NCI-H460 (cell line): ENCODE data around the gene CAV3. TPM values are rescaled to one million over a fixed set of nuclear protein-coding genes. Genes with fewer than 3 reads are reported as not detected.

Experiments used
- DNase-seq: peaks from one replicate; pipeline ENCODE4 v3.0.0-alpha.2; 2016; ENCODE audit warnings: low read depth; ENCODE audit errors: extremely low read depth
- total RNA-seq: library from RNA; depleted of rRNA; stranded (reverse); fragments of >200 nt; shearing (Covaris generic); gene quantifications from 2 replicates; pipeline ENCODE4 v1.2.3, GENCODE V29; 2014; rRNA removed

CAV3 gene
- total RNA-seq, 1 experiment from 2014 or later = not detected

DNA sequence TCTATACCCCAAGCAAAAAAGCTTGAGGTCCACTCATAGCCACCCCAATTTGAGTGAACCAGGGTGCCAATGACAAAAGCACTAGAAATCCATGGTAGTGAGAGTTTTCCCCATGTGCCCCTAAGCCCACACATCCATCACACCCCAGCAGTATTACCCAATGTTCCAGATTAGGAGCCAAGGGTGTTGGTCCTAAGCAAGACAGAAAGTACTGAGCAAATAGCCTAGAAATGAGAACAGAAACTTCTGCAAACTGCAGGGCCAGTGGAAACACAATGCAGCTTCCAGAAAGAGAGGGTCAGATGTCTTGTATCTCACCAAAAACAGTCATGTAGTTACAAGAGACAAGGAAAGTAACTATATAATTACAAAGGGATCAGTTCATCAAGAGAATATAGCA lies 46.7 kb downstream of the CAV3 start:
- DNase-seq = no peak

DNA sequence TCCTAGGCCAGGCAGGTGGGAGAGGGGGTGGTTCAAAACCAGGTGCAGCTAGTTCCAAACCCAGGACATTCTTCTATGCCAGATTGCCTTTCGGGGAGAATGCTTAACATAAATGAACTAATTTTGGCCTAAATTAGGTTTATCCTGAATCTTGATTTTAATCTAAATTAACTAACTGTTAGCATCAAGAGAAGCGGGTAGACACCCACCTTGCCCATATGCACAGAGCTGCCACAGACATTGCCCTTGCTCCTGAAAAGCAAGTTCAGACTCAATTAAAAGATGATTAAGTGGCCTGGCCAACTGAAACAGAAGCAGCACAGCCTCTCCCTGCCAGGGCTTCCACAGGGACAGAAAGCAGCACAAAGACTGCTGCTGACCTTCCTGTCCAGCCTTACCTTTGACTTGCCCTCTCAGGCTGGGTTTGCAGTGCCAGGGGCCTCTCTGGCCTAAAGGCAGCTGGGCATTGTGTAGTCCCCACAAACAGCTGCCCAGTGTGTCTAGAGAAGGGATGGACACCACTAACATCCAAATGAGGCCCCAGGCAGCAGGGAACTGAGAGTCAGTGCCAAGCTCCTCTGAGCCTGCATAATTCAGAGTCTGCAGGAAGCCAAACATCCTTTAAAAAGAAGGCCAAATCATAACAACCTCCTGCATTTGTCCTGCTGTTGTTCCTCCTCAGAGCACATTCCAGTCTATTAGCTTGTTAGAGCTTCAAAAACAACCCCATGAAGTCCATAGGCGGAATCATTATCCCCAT lies 51.3 kb downstream of the CAV3 start:
- DNase-seq = no peak

DNA sequence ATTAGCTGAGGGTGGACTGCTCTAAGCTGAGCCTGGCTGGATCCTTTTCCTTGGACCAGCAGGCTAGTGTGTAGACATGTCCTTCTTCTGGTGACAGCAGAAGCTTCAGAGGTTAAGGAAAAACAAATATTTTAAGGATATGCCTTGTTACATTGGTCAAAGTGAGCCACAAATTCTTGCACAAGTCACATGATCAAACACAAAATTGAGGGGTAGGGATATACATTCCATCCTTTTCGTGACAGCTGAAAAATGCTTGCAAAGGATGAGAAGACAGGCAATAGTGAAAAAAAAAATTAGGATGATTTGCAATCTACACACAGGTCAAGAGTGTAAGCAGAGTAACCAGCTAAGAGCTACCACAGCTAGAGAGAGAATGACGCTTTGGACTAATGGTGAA lies 56.9 kb downstream of the CAV3 start:
- no peak for DNase-seq

DNA sequence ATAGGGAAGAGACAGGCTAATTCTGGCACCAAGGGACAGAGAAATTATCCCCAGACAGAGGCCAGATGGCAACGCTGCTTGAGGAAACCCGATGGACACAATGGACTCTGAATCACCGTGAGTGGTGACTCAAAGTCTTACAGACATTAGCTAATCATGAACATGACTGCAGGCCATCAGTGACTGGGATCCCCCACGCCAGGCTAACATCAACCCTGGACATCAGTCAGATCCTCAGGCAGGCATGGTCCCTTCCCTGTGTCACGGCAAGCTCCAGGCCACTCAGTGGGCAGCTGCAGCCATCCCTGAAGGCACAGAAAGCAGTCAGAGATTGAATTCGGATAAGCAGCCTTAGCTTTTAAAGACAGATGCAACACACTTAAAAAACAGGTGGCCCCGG lies 59.6 kb downstream of the CAV3 start:
- DNase-seq = no peak

DNA sequence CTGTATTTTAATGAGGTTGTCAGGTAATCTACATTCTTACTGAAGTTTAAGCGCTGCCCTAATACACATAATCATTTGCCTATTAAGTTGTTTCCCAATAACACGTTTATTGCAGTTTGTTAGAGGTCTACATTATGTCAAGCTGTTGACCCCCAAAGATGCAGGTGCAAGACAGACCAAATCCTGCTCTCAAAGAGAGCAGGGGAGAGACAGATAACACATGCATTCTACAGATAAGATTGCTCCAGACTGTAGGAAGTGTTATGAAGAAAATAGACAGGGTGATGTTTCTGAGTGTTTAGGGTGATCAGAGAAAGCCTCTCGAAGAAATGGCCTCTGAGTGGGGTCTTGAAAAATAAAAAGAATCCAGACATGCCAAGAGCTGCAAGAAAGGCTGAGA lies 60.6 kb downstream of the CAV3 start:
- no peak for DNase-seq

Other genes starting within 250 kb of the CAV3 start
- 3.3 and 5.7 TPM in 2 replicates for gene LMCD1, start 232.0 kb upstream of the CAV3 start, total RNA-seq
- 0.20 and 0.27 TPM in 2 replicates for gene SSUH2, start 89.0 kb upstream of the CAV3 start, total RNA-seq
- gene OXTR, start 35.8 kb downstream of the CAV3 start, total RNA-seq = 0.23 and 0.50 TPM in 2 replicates
- gene RAD18, start 229.7 kb downstream of the CAV3 start, total RNA-seq = 13.6 and 20.6 TPM in 2 replicates